ENCODE measurements around the gene TNFSF12. TPM values are rescaled to one million over a fixed set of nuclear protein-coding genes. Genes with fewer than 3 reads are reported as not detected.

Gene TNFSF12
- total and polyA plus RNA-seq, 7 donors = 18.0 to 122 (median 60.1) TPM

DNA sequence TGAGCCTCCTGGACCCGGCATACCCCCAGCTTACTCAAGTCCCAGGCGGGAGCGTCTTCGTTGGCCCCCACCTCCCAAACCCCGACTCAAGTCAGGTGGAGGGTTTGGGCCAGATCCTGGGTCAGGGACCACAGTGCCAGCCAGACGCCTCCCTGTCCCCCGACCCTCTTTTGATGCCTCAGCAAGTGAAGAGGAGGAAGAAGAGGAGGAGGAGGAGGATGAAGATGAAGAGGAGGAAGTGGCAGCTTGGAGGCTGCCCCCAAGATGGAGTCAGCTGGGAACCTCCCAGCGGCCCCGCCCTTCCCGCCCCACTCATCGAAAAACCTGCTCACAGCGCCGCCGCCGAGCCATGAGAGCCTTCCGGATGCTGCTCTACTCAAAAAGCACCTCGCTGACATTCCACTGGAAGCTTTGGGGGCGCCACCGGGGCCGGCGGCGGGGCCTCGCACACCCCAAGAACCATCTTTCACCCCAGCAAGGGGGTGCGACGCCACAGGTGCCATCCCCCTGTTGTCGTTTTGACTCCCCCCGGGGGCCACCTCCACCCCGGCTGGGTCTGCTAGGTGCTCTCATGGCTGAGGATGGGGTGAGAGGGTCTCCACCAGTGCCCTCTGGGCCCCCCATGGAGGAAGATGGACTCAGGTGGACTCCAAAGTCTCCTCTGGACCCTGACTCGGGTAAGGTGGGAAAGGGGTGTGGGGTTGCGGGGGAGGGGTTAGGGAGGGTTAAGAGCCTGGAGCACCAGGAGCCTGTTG, 14.4 kb downstream of the TNFSF12 start:
- peaks cover 13 to 48% (median 41%) of the 10 kb centered on the region in 4 donors for H3K36me3 ChIP-seq

GRCh38 chr17:7569571-7569970, 20.7 kb downstream of the TNFSF12 start:
- H3K27me3 ChIP-seq = no peaks in the 10 kb centered on the region
- intact Hi-C loops (cut with DNase I) = loop anchor here (10.0 kb wide), 1 partner anchor 315 kb away; the partner anchor contains the start of genes CTDNEP1 and ELP5
- DNase-seq = no peak
- TF ChIP-seq POLR2AphosphoS5 (IDR thresholded peaks at IDR 0.05) (no peak), EP300 (IDR thresholded peaks at IDR 0.05) (no peak), POLR2A (IDR thresholded peaks at IDR 0.05) (no peak)
- WGBS, 2 donors = 74 to 84% methylated on average over 5 of the region's 5 CpGs
- H3K4me1 ChIP-seq = peaks cover 0 to 19% (median 16%) of the 10 kb centered on the region in 4 donors
- H3K9me3 ChIP-seq = no peaks in the 10 kb centered on the region
- peaks cover 21 to 71% (median 51%) of the 10 kb centered on the region in 4 donors for H3K36me3 ChIP-seq
- H3K4me3 ChIP-seq = no peak overlapping the region
- H3K27ac ChIP-seq = no peak overlapping the region

More for the DNA sequence above, 14.4 kb downstream of the TNFSF12 start:
- DNase-seq = no peak
- H3K4me1 ChIP-seq = peaks cover 0 to 55% (median 50%) of the 10 kb centered on the region in 4 donors
- no peak overlapping the region for H3K27ac ChIP-seq
- WGBS, 2 donors = 88 to 91% methylated on average over 30 of the region's 30 CpGs
- H3K4me3 ChIP-seq = peak overlapping the region in 1 of 4 donors; percentile 97
- H3K27me3 ChIP-seq = no peaks in the 10 kb centered on the region
- TF ChIP-seq POLR2AphosphoS5 (IDR thresholded peaks at IDR 0.05) (no peak), POLR2A (IDR thresholded peaks at IDR 0.05) (no peak)
- TF ChIP-seq, protein P1, sequence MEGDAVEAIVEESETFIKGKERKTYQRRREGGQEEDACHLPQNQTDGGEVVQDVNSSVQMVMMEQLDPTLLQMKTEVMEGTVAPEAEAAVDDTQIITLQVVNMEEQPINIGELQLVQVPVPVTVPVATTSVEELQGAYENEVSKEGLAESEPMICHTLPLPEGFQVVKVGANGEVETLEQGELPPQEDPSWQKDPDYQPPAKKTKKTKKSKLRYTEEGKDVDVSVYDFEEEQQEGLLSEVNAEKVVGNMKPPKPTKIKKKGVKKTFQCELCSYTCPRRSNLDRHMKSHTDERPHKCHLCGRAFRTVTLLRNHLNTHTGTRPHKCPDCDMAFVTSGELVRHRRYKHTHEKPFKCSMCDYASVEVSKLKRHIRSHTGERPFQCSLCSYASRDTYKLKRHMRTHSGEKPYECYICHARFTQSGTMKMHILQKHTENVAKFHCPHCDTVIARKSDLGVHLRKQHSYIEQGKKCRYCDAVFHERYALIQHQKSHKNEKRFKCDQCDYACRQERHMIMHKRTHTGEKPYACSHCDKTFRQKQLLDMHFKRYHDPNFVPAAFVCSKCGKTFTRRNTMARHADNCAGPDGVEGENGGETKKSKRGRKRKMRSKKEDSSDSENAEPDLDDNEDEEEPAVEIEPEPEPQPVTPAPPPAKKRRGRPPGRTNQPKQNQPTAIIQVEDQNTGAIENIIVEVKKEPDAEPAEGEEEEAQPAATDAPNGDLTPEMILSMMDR (IDR thresholded peaks at IDR 0.05) = no peak
- intact Hi-C loops (cut with DNase I) = loop anchor here (5.0 to 10.0 kb wide), 2 partner anchors 181 to 308 kb away; partner anchors contain the start of genes CTDNEP1, ELP5 and TNK1
- no peaks in the 10 kb centered on the region for H3K9me3 ChIP-seq

GRCh38 chr17:7570351-7570750, 21.5 kb downstream of the TNFSF12 start:
- intact Hi-C loops (cut with DNase I) = loop anchor here (5.0 kb wide), 1 partner anchor 263 kb away; the partner anchor contains the start of gene EIF5A
- peaks cover 0 to 24% (median 21%) of the 10 kb centered on the region in 4 donors for H3K4me1 ChIP-seq
- TF ChIP-seq, protein P1 (IDR thresholded peaks at IDR 0.05) = no peak
- TF ChIP-seq EP300 (IDR thresholded peaks at IDR 0.05) = no peak
- no peak for TF ChIP-seq POLR2A (IDR thresholded peaks at IDR 0.05)
- TF ChIP-seq POLR2AphosphoS5 (IDR thresholded peaks at IDR 0.05) = no peak
- H3K9me3 ChIP-seq = no peaks in the 10 kb centered on the region
- H3K27me3 ChIP-seq = no peaks in the 10 kb centered on the region
- H3K36me3 ChIP-seq = peaks cover 28 to 71% (median 51%) of the 10 kb centered on the region in 4 donors
- DNase-seq = no peak
- WGBS, 2 donors = 97 to 98% methylated on average over 10 of the region's 10 CpGs
- H3K4me3 ChIP-seq = no peak overlapping the region
- H3K27ac ChIP-seq = no peak overlapping the region

DNA sequence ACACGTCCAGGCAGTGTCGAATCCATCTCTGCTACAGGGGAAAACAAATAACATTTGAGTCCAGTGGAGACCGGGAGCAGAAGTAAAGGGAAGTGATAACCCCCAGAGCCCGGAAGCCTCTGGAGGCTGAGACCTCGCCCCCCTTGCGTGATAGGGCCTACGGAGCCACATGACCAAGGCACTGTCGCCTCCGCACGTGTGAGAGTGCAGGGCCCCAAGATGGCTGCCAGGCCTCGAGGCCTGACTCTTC, 23.4 kb downstream of the TNFSF12 start:
- no peak for DNase-seq
- TF ChIP-seq EP300 (IDR thresholded peaks at IDR 0.05) (peak in 1 of 4 donors; percentile 65), POLR2A (IDR thresholded peaks at IDR 0.05) (no peak)
- Histone ChIP-seq H3K27me3 (no peaks in the 10 kb centered on the region), H3K4me3 (peak overlapping the region; percentile 21 to 83 (median 59)), H3K36me3 (peaks cover 38 to 71% (median 55%) of the 10 kb centered on the region in 4 donors), H3K27ac (peak overlapping the region; percentile 89 to 100 (median 94)), H3K4me1 (peaks cover 0 to 36% (median 34%) of the 10 kb centered on the region in 4 donors), H3K9me3 (no peaks in the 10 kb centered on the region)
- intact Hi-C loops (cut with DNase I) = loop anchor here (2.0 to 5.0 kb wide), 2 partner anchors 89 to 265 kb away; partner anchors contain the start of gene EIF5A
- 0% methylated on average over 11 of the region's 11 CpGs for WGBS, 2 donors

DNA sequence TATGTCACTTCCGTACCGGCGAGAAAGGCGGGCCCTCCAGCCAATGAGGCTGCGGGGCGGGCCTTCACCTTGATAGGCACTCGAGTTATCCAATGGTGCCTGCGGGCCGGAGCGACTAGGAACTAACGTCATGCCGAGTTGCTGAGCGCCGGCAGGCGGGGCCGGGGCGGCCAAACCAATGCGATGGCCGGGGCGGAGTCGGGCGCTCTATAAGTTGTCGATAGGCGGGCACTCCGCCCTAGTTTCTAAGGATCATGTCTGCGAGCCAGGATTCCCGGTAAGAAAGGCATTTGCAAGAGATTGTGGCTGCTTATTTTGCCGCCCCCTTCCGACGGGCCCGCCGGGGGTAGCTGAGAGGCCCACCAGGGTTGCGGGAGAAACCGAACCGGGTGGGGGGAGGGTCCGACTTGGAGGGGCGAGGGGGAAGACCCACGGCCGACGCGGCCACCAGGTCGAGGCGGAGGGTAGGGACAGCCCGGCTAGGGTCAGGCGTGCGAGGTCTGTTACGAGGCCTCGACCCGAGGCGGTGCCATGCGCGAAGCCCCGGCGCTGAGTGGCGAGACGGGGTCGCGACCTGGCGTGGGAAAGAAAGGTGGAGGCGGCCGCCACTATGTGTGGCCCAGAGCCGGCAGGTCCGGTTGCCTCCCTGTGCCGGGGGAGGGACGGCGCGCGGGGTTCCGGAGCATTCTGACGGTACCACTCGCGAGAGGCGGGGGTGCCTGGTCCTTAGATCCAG, 23.9 kb downstream of the TNFSF12 start:
- intact Hi-C loops (cut with DNase I) = loop anchor here (2.0 to 5.0 kb wide), 2 partner anchors 90 to 265 kb away; partner anchors contain the start of gene EIF5A
- no peaks in the 10 kb centered on the region for H3K27me3 ChIP-seq
- peak overlapping the region; percentile 97 to 100 (median 98) for H3K27ac ChIP-seq
- H3K36me3 ChIP-seq = peaks cover 43 to 71% (median 55%) of the 10 kb centered on the region in 4 donors
- TF ChIP-seq, protein P1 (IDR thresholded peaks at IDR 0.05) = no peak
- no peak for TF ChIP-seq EP300 (IDR thresholded peaks at IDR 0.05)
- TF ChIP-seq POLR2AphosphoS5 (IDR thresholded peaks at IDR 0.05) = peak; percentile 99 to 100 (median 99)
- peak; percentile 98 to 99 for TF ChIP-seq POLR2A (IDR thresholded peaks at IDR 0.05)
- H3K4me3 ChIP-seq = peak overlapping the region; percentile 80 to 100 (median 89)
- H3K9me3 ChIP-seq = no peaks in the 10 kb centered on the region
- peaks cover 0 to 36% (median 34%) of the 10 kb centered on the region in 4 donors for H3K4me1 ChIP-seq
- peak; percentile 100 for DNase-seq
- 0 to 1% methylated on average over 73 of the region's 73 CpGs for WGBS, 2 donors

Measured in sigmoid colon (tissue), 7 donors.